ENCODE data around the gene OXSR1. TPM values are rescaled to one million over a fixed set of nuclear protein-coding genes. Genes with fewer than 3 reads are reported as not detected.

Gene OXSR1
- total and polyA plus RNA-seq, 2 of the 13 experiments (the other 11 are each of a cell fraction or from before 2014, with no cell fraction given), result 27.4 to 32.6 TPM

- TF ChIP-seq KDM2A (CRISPR knock-in tag; IDR thresholded peaks at IDR 0.05; ENCODE audit: borderline replicate concordance, low read depth) (peak; percentile 35; the same call in 1 of the 2 replicates), MEIS1 (CRISPR knock-in tag; IDR thresholded peaks at IDR 0.05; ENCODE audit: borderline replicate concordance) (peak; percentile 88), ZNF484 (CRISPR knock-in tag; IDR thresholded peaks at IDR 0.05; ENCODE audit: borderline replicate concordance, low read depth) (no peak), ZNF160 (CRISPR knock-in tag; IDR thresholded peaks at IDR 0.05) (peak; percentile 14; the same call in 1 of the 2 replicates), ZNF747 (CRISPR knock-in tag; IDR thresholded peaks at IDR 0.05; ENCODE audit: borderline replicate concordance) (peak; percentile 42; the same call in 1 of the 2 replicates), ZNF333 (CRISPR knock-in tag; IDR thresholded peaks at IDR 0.05; ENCODE audit: borderline replicate concordance) (peak; percentile 38; the same call in 1 of the 2 replicates), NR1H2 (CRISPR knock-in tag; IDR thresholded peaks at IDR 0.05; ENCODE audit: borderline replicate concordance, low read depth) (no peak), ZNF24 (IDR thresholded peaks at IDR 0.05) (no peak), ZNF773 (CRISPR knock-in tag; IDR thresholded peaks at IDR 0.05; ENCODE audit: borderline replicate concordance) (no peak), TEF (CRISPR knock-in tag; IDR thresholded peaks at IDR 0.05) (no peak), ZHX2 (IDR thresholded peaks at IDR 0.05; ENCODE audit: low read depth) (no peak), ZHX2 (CRISPR knock-in tag; IDR thresholded peaks at IDR 0.05; ENCODE audit: borderline replicate concordance) (no peak; the same call in 1 of the 2 replicates), GATA4 (IDR thresholded peaks at IDR 0.05; ENCODE audit: borderline replicate concordance, low read depth) (peak; percentile 68; the same call in 1 of the 2 replicates), ZNF251 (CRISPR knock-in tag; IDR thresholded peaks at IDR 0.05) (no peak), NFKBIZ (CRISPR knock-in tag; IDR thresholded peaks at IDR 0.05) (peak; percentile 28; the same call in 1 of the 2 replicates), KLF6 (CRISPR knock-in tag; IDR thresholded peaks at IDR 0.05) (0 out of 2 replicates have a peak, but pooled peaks have one; percentile 35), MED8 (CRISPR knock-in tag; IDR thresholded peaks at IDR 0.05; ENCODE audit: insufficient replicate concordance) (peak; percentile 89), ZNF703 (CRISPR knock-in tag; IDR thresholded peaks at IDR 0.05; ENCODE audit: borderline replicate concordance) (peak; percentile 79; the same call in 1 of the 2 replicates), KLF13 (CRISPR knock-in tag; IDR thresholded peaks at IDR 0.05) (no peak), ZNF570 (CRISPR knock-in tag; IDR thresholded peaks at IDR 0.05; ENCODE audit: borderline replicate concordance) (no peak), ZNF234 (CRISPR knock-in tag; conservative IDR thresholded peaks at IDR 0.05) (no peak)
- TF ChIP-seq, protein P1, sequence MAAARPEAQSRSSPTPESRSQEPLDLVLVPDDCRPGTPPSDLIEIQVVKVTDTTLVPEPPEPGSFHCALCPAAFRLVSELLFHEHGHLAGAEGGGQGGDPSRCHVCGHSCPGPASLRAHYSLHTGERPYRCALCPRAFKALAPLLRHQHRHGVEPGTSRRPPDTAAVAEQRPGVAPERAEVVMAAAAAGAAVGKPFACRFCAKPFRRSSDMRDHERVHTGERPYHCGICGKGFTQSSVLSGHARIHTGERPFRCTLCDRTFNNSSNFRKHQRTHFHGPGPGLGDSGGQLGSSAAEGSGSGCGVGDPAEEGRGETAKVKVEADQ (CRISPR knock-in tag; IDR thresholded peaks at IDR 0.05; ENCODE audit: borderline replicate concordance), result no peak
Observed at GRCh38 chr3:38133557-38134405, 31.6 kb upstream of the OXSR1 start (continued).
